Measurements from ENCODE around the gene RFX3.

Gene RFX3

GRCh38 chr9:3475300-3476020 lies 50.3 kb downstream of the RFX3 start:
- no peak for DNase-seq

GRCh38 chr9:3474821-3475220 lies 51.0 kb downstream of the RFX3 start:
- no peak for DNase-seq

GRCh38 chr9:3473405-3473804 lies 52.4 kb downstream of the RFX3 start:
- DNase-seq = no peak

GRCh38 chr9:3471883-3472282 lies 53.9 kb downstream of the RFX3 start:
- DNase-seq = no peak

GRCh38 chr9:3468421-3469205 lies 57.2 kb downstream of the RFX3 start:
- no peak for DNase-seq

- DNase-seq = peak; percentile 67
Measured at GRCh38 chr9:3467593-3468219, 58.1 kb downstream of the RFX3 start.

GRCh38 chr9:3464033-3464638 lies 61.7 kb downstream of the RFX3 start:
- DNase-seq = peak; percentile 4

GRCh38 chr9:3458806-3459475 lies 66.9 kb downstream of the RFX3 start:
- no peak for DNase-seq

GRCh38 chr9:3457175-3457574 lies 68.6 kb downstream of the RFX3 start:
- no peak for DNase-seq

GRCh38 chr9:3455717-3456116 lies 70.1 kb downstream of the RFX3 start:
- no peak for DNase-seq

- DNase-seq = no peak
Measured at GRCh38 chr9:3455094-3455493, 70.7 kb downstream of the RFX3 start.

- DNase-seq = no peak
Measured at GRCh38 chr9:3451956-3452355, 73.8 kb downstream of the RFX3 start.

GRCh38 chr9:3447788-3448187 lies 78.0 kb downstream of the RFX3 start:
- no peak for DNase-seq

GRCh38 chr9:3447143-3447542 lies 78.7 kb downstream of the RFX3 start:
- no peak for DNase-seq

GRCh38 chr9:3446313-3446712 lies 79.5 kb downstream of the RFX3 start:
- no peak for DNase-seq

- no peak for DNase-seq
Measured at GRCh38 chr9:3444016-3444415, 81.8 kb downstream of the RFX3 start.

GRCh38 chr9:3441197-3441816 lies 84.5 kb downstream of the RFX3 start:
- peak; percentile 72 for DNase-seq

- peak; percentile 61 for DNase-seq
Measured at GRCh38 chr9:3436629-3437420, 89.0 kb downstream of the RFX3 start.

GRCh38 chr9:3435732-3436131 lies 90.1 kb downstream of the RFX3 start:
- no peak for DNase-seq

GRCh38 chr9:3434594-3434993 lies 91.2 kb downstream of the RFX3 start:
- peak; percentile 78 for DNase-seq

- DNase-seq = no peak
Measured at GRCh38 chr9:3433754-3434153, 92.0 kb downstream of the RFX3 start.

- no peak for DNase-seq
Measured at GRCh38 chr9:3433066-3433465, 92.7 kb downstream of the RFX3 start.
